SIG-M5 treated with dmso at 0.1 percent for 504 hours (cell line): ENCODE data around the gene PTRH1.

Source experiments
- DNase-seq: peaks from one replicate; lab custom pipeline; 2025; ENCODE audit not compliant: unreplicated experiment; lab: John Stamatoyannopoulos, UW

Gene PTRH1

DNA sequence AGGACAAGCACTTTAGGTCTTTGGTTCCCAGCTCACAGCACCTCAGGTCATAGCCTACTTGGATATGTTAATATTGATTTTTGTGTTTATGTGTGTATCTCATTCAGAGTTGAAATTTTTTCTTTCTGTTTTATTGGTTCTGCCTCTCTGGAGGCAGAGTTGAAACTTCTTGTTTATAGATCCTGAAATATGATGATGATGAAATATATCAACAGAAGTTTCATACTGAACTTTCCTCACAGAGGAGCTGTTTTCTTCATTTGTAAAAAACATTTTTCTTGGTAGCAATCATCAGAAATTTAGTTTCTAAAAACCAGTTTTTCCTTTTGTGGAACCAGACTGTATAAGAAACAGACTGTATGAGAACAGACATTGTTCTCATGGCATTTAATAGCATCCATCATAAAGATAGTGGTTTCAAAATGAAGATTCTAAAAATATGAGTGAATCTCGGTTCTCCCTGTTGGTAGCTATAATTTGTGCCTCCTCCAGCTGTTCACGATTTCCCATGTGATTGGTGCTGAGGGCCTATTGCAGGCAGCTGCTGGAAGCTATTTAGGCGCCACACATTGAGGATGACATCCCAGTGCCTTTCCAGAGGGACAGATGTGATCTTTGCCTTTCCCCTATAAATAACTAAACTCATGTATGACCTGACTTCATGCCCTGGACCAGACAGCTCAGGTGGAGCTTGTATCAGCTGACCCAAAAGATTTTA, 48.2 kb downstream of the PTRH1 start:
- DNase-seq = no peak

DNA sequence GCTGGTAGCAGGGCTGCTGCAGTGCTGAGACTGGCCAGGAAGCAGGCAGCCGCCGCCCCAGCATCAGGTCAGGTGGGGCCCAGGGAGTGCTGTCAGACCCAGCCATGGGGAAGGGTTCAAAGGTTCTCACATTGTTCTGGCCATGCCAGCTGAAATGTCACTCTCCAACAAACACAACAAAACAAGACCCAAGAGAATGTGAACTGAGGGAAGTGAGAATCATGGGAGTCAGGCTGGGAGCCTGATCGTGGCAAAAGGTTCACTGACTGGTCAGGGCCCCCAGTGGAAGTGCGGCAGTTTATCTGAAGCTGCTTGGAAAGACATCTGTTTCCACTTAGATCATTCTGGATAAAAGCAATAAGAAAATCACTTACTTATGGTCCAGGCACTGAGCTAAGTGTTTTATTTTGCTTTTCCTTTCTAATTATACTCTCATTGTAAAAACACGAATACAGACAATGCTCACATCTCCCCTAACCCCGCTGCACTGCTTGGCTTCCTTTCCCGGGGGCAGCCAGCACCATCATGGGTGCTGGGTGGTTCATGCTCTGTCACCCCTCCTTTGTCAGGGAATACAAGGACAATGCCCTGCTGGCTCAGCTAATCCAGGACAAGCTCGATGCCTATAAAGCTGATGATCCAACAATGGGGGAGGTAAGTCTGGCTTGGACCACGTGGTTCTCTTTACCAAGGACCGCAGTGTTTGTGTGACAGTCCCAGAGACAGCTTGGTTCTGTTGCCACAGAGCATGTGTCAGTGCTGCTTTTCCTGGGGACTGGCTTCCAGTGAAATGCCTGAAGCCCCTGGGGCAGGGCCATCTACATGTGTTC, 50.6 kb downstream of the PTRH1 start:
- no peak for DNase-seq

DNA sequence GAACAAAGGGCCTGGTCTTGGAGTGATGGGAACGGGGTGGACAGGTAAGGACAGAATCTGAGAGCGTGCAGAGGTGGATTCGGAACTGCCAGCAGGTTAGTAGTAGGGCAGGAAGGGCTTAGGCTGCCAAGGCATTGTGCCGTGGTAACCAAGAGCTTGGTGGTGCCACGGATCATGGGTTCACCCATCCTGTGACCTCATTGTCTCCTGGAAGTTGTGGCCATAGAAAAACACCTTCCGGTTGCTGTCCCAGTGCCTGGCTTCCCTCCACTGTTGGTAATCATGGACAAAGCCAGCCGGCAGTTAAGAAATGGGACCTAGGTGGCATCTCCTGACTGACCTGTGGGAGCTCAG, 51.2 kb downstream of the PTRH1 start:
- no peak for DNase-seq
